Keratinocyte (primary cell): ENCODE results near the gene MAGEA6. TPM values are rescaled to one million over a fixed set of nuclear protein-coding genes. Genes with fewer than 3 reads are reported as not detected.
"Not testable (repeated sequence)": the region's sequence is repeated elsewhere in the genome, so short reads cannot be mapped to it uniquely, and the experiment has no call there.

Experiments used
- DNase-seq: peaks from one replicate; pipeline ENCODE4 v3.0.0-alpha.2; 2011; ENCODE audit warnings: low read depth, missing footprints, low spot score
- FAIRE-seq: peaks from 2 replicates; lab custom pipeline; 2011; peaks lifted over from hg19 to GRCh38; lab: Jason Lieb, UNC
- H2AFZ ChIP-seq: 2 replicates; pipeline ENCODE4 v1.6.0; 2012; ENCODE audit warnings: low read length, control low read depth, inconsistent platforms; ENCODE audit not compliant: control insufficient read depth
- H3K27ac ChIP-seq: 2 replicates; pipeline ENCODE4 v1.5.1; 2011; ENCODE audit warnings: low read length; ENCODE audit not compliant: control insufficient read depth, insufficient read depth
- H3K27me3 ChIP-seq: 3 replicates; pipeline ENCODE4 v1.6.0; 2011; ENCODE audit warnings: low read length; ENCODE audit not compliant: control insufficient read depth, insufficient read depth; ENCODE audit errors: extremely low read depth
- H3K36me3 ChIP-seq, 2 experiments: 2 replicates in 1 of 2; 3 replicates in 1 of 2; pipeline ENCODE4 v1.5.1; 2011; ENCODE audit warnings: low read length in 2 of 2, mild to moderate bottlenecking in 1 of 2; ENCODE audit not compliant: control insufficient read depth in 2 of 2, insufficient read depth in 2 of 2; ENCODE audit errors: extremely low read depth in 1 of 2
- H3K4me1 ChIP-seq: 3 replicates; pipeline ENCODE4 v1.5.1; 2011; ENCODE audit warnings: low read length; ENCODE audit not compliant: control insufficient read depth, insufficient read depth; ENCODE audit errors: extremely low read depth
- H3K4me2 ChIP-seq: 3 replicates; pipeline ENCODE4 v1.6.0; 2011; ENCODE audit warnings: low read depth, low read length; ENCODE audit not compliant: control insufficient read depth, insufficient read depth; ENCODE audit errors: extremely low read depth
- H3K4me3 ChIP-seq, 3 experiments: fragments of 200-600 bp in 1 of 3; sonication (generic) in 1 of 3; 2 replicates in 2 of 3; 3 replicates in 1 of 3; pipeline ENCODE4 v1.5.1; 2011 to 2016; ENCODE audit warnings: low read length in 3 of 3, mild to moderate bottlenecking in 3 of 3, control low read depth in 2 of 3, inconsistent platforms in 1 of 3, low read depth in 1 of 3, mixed read lengths in 1 of 3, mixed run types in 1 of 3, moderate library complexity in 1 of 3; ENCODE audit not compliant: control insufficient read depth in 2 of 3, insufficient read depth in 2 of 3; ENCODE audit errors: extremely low read depth in 1 of 3
- H3K79me2 ChIP-seq: 2 replicates; pipeline ENCODE4 v1.6.0; 2012; ENCODE audit warnings: low read length; ENCODE audit not compliant: control insufficient read depth, insufficient read depth
- H3K9ac ChIP-seq: 3 replicates; pipeline ENCODE4 v1.6.0; 2011; ENCODE audit warnings: low read length; ENCODE audit not compliant: control insufficient read depth, insufficient read depth; ENCODE audit errors: extremely low read depth
- H3K9me1 ChIP-seq: 3 replicates; pipeline ENCODE4 v1.6.0; 2011; ENCODE audit warnings: low read length; ENCODE audit not compliant: control insufficient read depth, insufficient read depth; ENCODE audit errors: extremely low read depth
- H3K9me3 ChIP-seq: 2 replicates; pipeline ENCODE4 v1.5.1; 2012; ENCODE audit warnings: low read depth, low read length; ENCODE audit not compliant: control insufficient read depth
- H4K20me1 ChIP-seq: 3 replicates; pipeline ENCODE4 v1.6.0; 2011; ENCODE audit warnings: low read length; ENCODE audit not compliant: control insufficient read depth, insufficient read depth; ENCODE audit errors: extremely low read depth
- dilution Hi-C: fragments of 300-500 bp; cut with MboI; formaldehyde crosslinking; loops from one replicate; pipeline ENCODE4 v1.7.0; 2020; ENCODE audit warnings: low sequenced_read_pairs; ENCODE audit not compliant: extremely low pct_ligation_motif_present
- polyA plus RNA-seq, 5 experiments: library from polyadenylated mRNA; depleted of rRNA in 3 of 5; stranded (reverse) in 3 of 5; stranded (forward) in 1 of 5; unstranded in 1 of 5; fragments of >200 nt; gene quantifications; 1 replicate in 1 of 5; 2 replicates in 3 of 5; 3 replicates in 1 of 5; pipeline versions ENCODE4 v1.2.1 to v1.2.3, GENCODE V29; 2011 to 2012; ENCODE audit warnings: missing spikeins in 2 of 5, low read depth in 1 of 5, low replicate concordance in 1 of 5

MAGEA6 gene
- polyA plus RNA-seq, 1 donor (not counting 4 experiments of a cell fraction or from before 2014, with no cell fraction given) = not detected

DNA sequence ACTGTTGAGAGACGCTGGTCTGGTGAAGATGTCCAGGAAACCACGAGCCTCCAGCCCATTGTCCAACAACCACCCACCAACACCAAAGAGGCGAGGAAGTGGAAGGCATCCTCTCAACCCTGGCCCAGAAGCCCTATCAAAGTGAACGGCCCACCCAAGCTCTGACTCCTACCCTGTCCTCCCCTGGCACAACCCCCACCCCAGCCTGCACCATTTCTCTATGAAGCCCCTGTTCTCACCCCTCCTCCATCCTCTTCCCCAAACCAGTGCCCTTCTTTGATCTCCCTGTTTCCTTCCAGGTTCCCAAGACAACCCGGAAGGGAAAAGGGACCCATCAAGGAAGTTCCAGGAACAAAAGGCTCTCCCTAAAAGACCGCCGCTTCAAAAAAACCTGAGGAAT lies 9.9 kb downstream of the MAGEA6 start:
- H2AFZ ChIP-seq, H3K27me3 ChIP-seq, H3K9me1 ChIP-seq, H3K4me1 ChIP-seq, dilution Hi-C loops, H3K36me3 ChIP-seq, H4K20me1 ChIP-seq, H3K9me3 ChIP-seq, H3K9ac ChIP-seq, H3K27ac ChIP-seq, H3K79me2 ChIP-seq, H3K4me2 ChIP-seq, H3K4me3 ChIP-seq, FAIRE-seq, DNase-seq: not testable (repeated sequence)

DNA sequence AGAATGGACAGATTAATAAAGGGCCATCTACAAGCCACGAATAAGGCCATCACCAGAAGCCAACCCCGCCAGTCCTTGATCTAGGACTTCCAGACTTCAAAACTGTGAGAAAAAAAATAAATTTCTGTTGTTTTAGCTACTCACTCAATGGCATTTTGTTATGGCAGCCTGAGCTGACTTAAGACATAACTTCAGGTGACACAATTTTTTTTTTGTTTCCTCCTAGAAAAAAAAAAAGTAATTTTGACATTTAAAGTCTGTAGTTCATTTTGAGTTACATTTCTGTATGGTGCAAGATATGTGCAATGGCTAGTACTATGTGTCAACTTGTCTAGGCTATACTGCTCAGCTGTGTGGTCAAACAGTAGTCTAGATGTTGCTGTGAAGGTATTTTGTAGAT lies 10.6 kb downstream of the MAGEA6 start, which contains the start of gene CSAG3:
Gene CSAG3 (plus strand): TSS at position 301 of the 400 bp plus-strand sequence.
- H3K27me3 ChIP-seq, H3K79me2 ChIP-seq, H3K4me1 ChIP-seq, H3K4me2 ChIP-seq, H4K20me1 ChIP-seq, H3K36me3 ChIP-seq, dilution Hi-C loops, H3K4me3 ChIP-seq, H3K9ac ChIP-seq, H2AFZ ChIP-seq, H3K9me3 ChIP-seq, DNase-seq, FAIRE-seq, H3K27ac ChIP-seq, H3K9me1 ChIP-seq: not testable (repeated sequence)

DNA sequence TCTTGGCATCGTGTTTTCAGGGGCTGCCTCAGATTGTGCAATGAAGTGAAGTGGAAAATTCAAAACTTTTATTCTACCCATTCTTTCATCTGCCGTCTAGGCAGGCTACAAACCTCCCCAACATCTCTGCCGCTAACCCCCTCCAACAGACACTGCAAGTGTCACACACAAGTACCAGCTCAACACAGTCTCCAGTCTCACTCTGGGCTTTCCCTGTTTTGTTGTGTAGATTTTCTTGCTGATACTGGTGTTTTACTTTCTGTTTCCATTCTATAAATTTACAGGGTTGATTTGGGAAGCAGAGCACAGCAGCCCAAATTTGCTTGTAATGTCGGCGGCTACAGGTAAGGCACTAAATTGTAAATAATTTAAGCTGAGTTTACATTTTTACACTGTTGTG lies 14.6 kb downstream of the MAGEA6 start:
- H3K27me3 ChIP-seq, H3K9ac ChIP-seq, H4K20me1 ChIP-seq, FAIRE-seq, H3K27ac ChIP-seq, dilution Hi-C loops, DNase-seq, H3K9me3 ChIP-seq, H3K79me2 ChIP-seq, H3K9me1 ChIP-seq, H3K4me1 ChIP-seq, H3K36me3 ChIP-seq, H3K4me2 ChIP-seq, H2AFZ ChIP-seq, H3K4me3 ChIP-seq: not testable (repeated sequence)

DNA sequence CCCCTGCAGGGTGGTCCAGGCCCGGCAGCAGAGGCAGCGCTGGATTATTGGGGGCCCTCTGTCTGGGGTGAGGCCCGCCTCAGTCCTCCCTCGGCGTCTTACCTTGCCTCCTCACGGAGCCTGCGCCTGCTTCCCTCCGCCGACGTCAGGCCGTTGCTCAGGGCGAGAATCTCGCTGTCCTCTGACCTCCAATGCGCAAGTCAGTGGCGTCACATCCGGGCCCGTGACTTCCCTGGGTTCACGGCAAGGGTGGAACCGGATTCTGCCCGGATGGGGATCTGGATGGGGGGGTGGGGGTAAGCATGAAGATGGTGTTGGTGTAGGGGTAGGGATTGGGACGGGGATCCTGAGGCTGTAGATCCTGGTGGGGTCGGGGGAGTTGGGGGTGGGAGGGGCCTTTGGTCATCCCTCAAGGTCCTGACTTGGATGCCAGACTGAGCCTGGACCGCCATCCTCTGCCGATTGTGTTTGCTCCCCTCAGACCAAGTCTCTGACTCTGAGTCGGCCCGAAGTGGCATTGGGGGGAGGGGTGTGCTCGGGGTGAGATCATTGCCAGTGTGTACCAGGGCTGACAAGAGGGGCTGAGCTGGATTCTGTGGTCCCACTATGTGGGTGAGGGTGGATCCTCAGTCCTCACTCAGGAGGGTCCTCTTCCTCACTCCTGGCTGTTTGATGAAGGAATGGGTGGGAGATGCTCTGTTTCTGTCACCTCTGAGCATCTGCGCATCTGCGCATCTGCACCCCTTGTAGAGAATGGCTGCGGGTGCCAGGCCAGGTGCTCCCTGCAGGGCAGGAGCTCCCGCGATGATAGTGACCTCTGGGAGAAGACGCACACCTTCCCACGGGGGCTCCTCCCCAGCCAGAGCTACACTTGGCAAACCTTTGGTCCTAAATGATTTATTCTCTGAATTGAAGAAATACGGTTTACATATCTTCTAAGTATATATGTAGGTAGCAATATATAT lies 15.5 kb downstream of the MAGEA6 start, which contains the start of gene MAGEA2:
Gene MAGEA2 (minus strand): TSS at position 157 of the 965 bp plus-strand sequence. CDS start 2,479 bp downstream, outside the sequence.
- H3K79me2 ChIP-seq, H3K4me3 ChIP-seq, H3K4me2 ChIP-seq, H3K9me3 ChIP-seq, H3K27ac ChIP-seq, H3K9me1 ChIP-seq, H3K36me3 ChIP-seq, DNase-seq, FAIRE-seq, dilution Hi-C loops, H3K9ac ChIP-seq, H4K20me1 ChIP-seq, H3K27me3 ChIP-seq, H2AFZ ChIP-seq, H3K4me1 ChIP-seq: not testable (repeated sequence)
